CD8-positive, alpha-beta memory T cell (primary cell): ENCODE results near the gene LEO1. TPM values are rescaled to one million over a fixed set of nuclear protein-coding genes. Genes with fewer than 3 reads are reported as not detected.
A peak's percentile ranks its signal among the peaks of the same experiment; 100 is the strongest.

Experiments used
- CTCF ChIA-PET: fragments of 350-600 bp; sonication (Branson Sonifier 250); formaldehyde crosslinking; loops from one replicate; lab custom pipeline; 2021; ENCODE audit warnings: antibody characterized with exemption; lab: Charles Lee
- POLR2A ChIA-PET: fragments of 350-600 bp; sonication (Branson Sonifier 250); formaldehyde crosslinking; loops from one replicate; lab custom pipeline; 2021; ENCODE audit warnings: antibody characterized with exemption; lab: Charles Lee
- DNase-seq, 5 donors: peaks; one replicate each; pipeline versions ENCODE4 v3.0.0 to v3.0.0-alpha.2; 2020 to 2022; ENCODE audit warnings: mixed read lengths in 1 of 5
- H3K27ac ChIP-seq: one replicate; pipeline ENCODE4 v1.7.0; 2013; ENCODE audit warnings: low read depth, mild to moderate bottlenecking, low read length, moderate library complexity
- H3K27me3 ChIP-seq: 2 replicates; pipeline ENCODE4 v1.7.0; 2013; ENCODE audit warnings: low read length, mild to moderate bottlenecking; ENCODE audit not compliant: insufficient read depth, poor library complexity, severe bottlenecking
- H3K36me3 ChIP-seq: 2 replicates; pipeline ENCODE4 v1.7.0; 2013; ENCODE audit warnings: mild to moderate bottlenecking, low read length, moderate library complexity; ENCODE audit not compliant: insufficient read depth
- H3K4me1 ChIP-seq: 2 replicates; pipeline ENCODE4 v1.7.0; 2013; ENCODE audit warnings: mild to moderate bottlenecking, low read length, moderate library complexity; ENCODE audit not compliant: insufficient read depth
- H3K4me3 ChIP-seq: 2 replicates; pipeline ENCODE4 v1.7.0; 2013; ENCODE audit warnings: mild to moderate bottlenecking, low read length
- H3K9me3 ChIP-seq: 2 replicates; pipeline ENCODE4 v1.7.0; 2013; ENCODE audit warnings: mild to moderate bottlenecking, low read length
- H3K27ac Mint-ChIP-seq, 8 donors: one replicate each; pipeline ENCODE4 v1.8.0; 2020 to 2021; ENCODE audit warnings: mixed read lengths in 8 of 8, mild to moderate bottlenecking in 6 of 8, inconsistent platforms in 3 of 8, moderate library complexity in 3 of 8
- H3K27me3 Mint-ChIP-seq, 2 donors: one replicate each; pipeline ENCODE4 v1.8.0; 2020 to 2021; ENCODE audit warnings: mixed read lengths in 2 of 2, mild to moderate bottlenecking in 1 of 2, moderate library complexity in 1 of 2
- H3K36me3 Mint-ChIP-seq, 3 donors: one replicate each; pipeline ENCODE4 v1.8.0; 2020 to 2021; ENCODE audit warnings: mixed read lengths in 3 of 3, inconsistent platforms in 1 of 3, mild to moderate bottlenecking in 1 of 3
- H3K4me1 Mint-ChIP-seq, 3 donors: one replicate each; pipeline ENCODE4 v1.8.0; 2020 to 2021; ENCODE audit warnings: mixed read lengths in 3 of 3, inconsistent platforms in 1 of 3, mild to moderate bottlenecking in 1 of 3
- H3K4me3 Mint-ChIP-seq, 7 donors: one replicate each; pipeline ENCODE4 v1.8.0; 2020 to 2021; ENCODE audit warnings: mixed read lengths in 7 of 7, mild to moderate bottlenecking in 6 of 7, moderate library complexity in 4 of 7, inconsistent platforms in 2 of 7
- H3K9me3 Mint-ChIP-seq, 5 donors: one replicate each; pipeline ENCODE4 v1.8.0; 2020 to 2022; ENCODE audit warnings: mixed read lengths in 5 of 5, mild to moderate bottlenecking in 3 of 5, moderate library complexity in 2 of 5, inconsistent platforms in 1 of 5
- polyA plus RNA-seq: library from polyadenylated mRNA; unstranded; fragments of 300-500 nt; fragmentation: Illumina TruSeq; gene quantifications from one replicate; pipeline ENCODE4 v1.2.3, GENCODE V29; 2021
- total RNA-seq, 2 experiments: library from RNA; stranded (reverse); gene quantifications; one replicate each; pipeline ENCODE4 v1.2.3, GENCODE V29; 2021

LEO1 gene
- total and polyA plus RNA-seq, 3 experiments from 2014 or later = 27.3 to 38.2 (median 36.0) TPM

GRCh38 chr15:51992953-51993352 lies 21.4 kb upstream of the LEO1 start:
- Mint-ChIP-seq H3K4me1 (no peaks in the 10 kb centered on the region), H3K9me3 (no peaks in the 10 kb centered on the region), H3K27ac (no peak overlapping the region), H3K36me3 (no peaks in the 10 kb centered on the region), H3K4me3 (no peak overlapping the region), H3K27me3 (peaks cover 0 to 2% of the 10 kb centered on the region in 2 donors)
- DNase-seq = no peak
- ChIA-PET CTCF (interaction anchor here (1.2 to 1.6 kb wide), 2 partner anchors 86 to 215 kb away, joined by 3 to 4 read pairs; no protein-coding TSS in a partner anchor), POLR2A (no interaction called here)
- Histone ChIP-seq H3K9me3 (no peaks in the 10 kb centered on the region), H3K36me3 (no peaks in the 10 kb centered on the region), H3K4me1 (no peaks in the 10 kb centered on the region), H3K27me3 (no peaks in the 10 kb centered on the region), H3K4me3 (no peak overlapping the region), H3K27ac (no peak overlapping the region)

- no peaks in the 10 kb centered on the region for H3K4me1 ChIP-seq
- no peak overlapping the region for H3K27ac ChIP-seq
- no peaks in the 10 kb centered on the region for H3K36me3 Mint-ChIP-seq
- no peaks in the 10 kb centered on the region for H3K9me3 ChIP-seq
- H3K36me3 ChIP-seq = no peaks in the 10 kb centered on the region
- H3K27me3 Mint-ChIP-seq = no peaks in the 10 kb centered on the region
- no peaks in the 10 kb centered on the region for H3K9me3 Mint-ChIP-seq
- H3K4me3 ChIP-seq = no peak overlapping the region
- no peaks in the 10 kb centered on the region for H3K4me1 Mint-ChIP-seq
- no peak for DNase-seq
- ChIA-PET CTCF (interaction anchor here (0.9 kb wide), 1 partner anchor 91 kb away, joined by 3 read pairs; no protein-coding TSS in a partner anchor), POLR2A (no interaction called here)
- no peak overlapping the region for H3K27ac Mint-ChIP-seq
- H3K4me3 Mint-ChIP-seq = no peak overlapping the region
- H3K27me3 ChIP-seq = no peaks in the 10 kb centered on the region
Observed at GRCh38 chr15:51991141-51991540, 19.6 kb upstream of the LEO1 start.

- H3K9me3 Mint-ChIP-seq = no peaks in the 10 kb centered on the region
- Histone ChIP-seq H3K27me3 (no peaks in the 10 kb centered on the region), H3K27ac (no peak overlapping the region), H3K9me3 (no peaks in the 10 kb centered on the region), H3K36me3 (no peaks in the 10 kb centered on the region), H3K4me1 (peaks cover 8% of the 10 kb centered on the region), H3K4me3 (no peak overlapping the region)
- no peak overlapping the region for H3K27ac Mint-ChIP-seq
- H3K4me3 Mint-ChIP-seq = no peak overlapping the region
- CTCF ChIA-PET = interaction anchor here (1.6 kb wide), 1 partner anchor 225 kb away, joined by 4 read pairs; no protein-coding TSS in a partner anchor
- no peaks in the 10 kb centered on the region for H3K36me3 Mint-ChIP-seq
- POLR2A ChIA-PET = no interaction called here
- no peaks in the 10 kb centered on the region for H3K27me3 Mint-ChIP-seq
- no peak for DNase-seq
- H3K4me1 Mint-ChIP-seq = peaks cover 10 to 11% (median 10%) of the 10 kb centered on the region in 3 donors
Observed at GRCh38 chr15:51982770-51983103, 11.2 kb upstream of the LEO1 start.

GRCh38 chr15:51982013-51982769 lies 10.6 kb upstream of the LEO1 start:
- no peaks in the 10 kb centered on the region for H3K9me3 Mint-ChIP-seq
- Histone ChIP-seq H3K4me1 (peaks cover 8% of the 10 kb centered on the region), H3K27ac (peak overlapping the region; percentile 55), H3K27me3 (no peaks in the 10 kb centered on the region), H3K4me3 (no peak overlapping the region), H3K9me3 (no peaks in the 10 kb centered on the region), H3K36me3 (no peaks in the 10 kb centered on the region)
- peak overlapping the region in 7 of 8 donors; percentile 61 to 90 (median 82) for H3K27ac Mint-ChIP-seq
- peak in 3 of 5 donors; percentile 53 to 62 (median 55) for DNase-seq
- H3K4me3 Mint-ChIP-seq = peak overlapping the region in 5 of 7 donors; percentile 62 to 74 (median 71)
- ChIA-PET CTCF (interaction anchor here (1.0 to 3.8 kb wide), 5 partner anchors 97 to 245 kb away, joined by 3 to 25 read pairs (median 5); no protein-coding TSS in a partner anchor), POLR2A (no interaction called here)
- no peaks in the 10 kb centered on the region for H3K36me3 Mint-ChIP-seq
- no peaks in the 10 kb centered on the region for H3K27me3 Mint-ChIP-seq
- peaks cover 10 to 11% (median 10%) of the 10 kb centered on the region in 3 donors for H3K4me1 Mint-ChIP-seq

GRCh38 chr15:51973775-51974174 lies 2.2 kb upstream of the LEO1 start:
- H3K4me3 Mint-ChIP-seq = no peak overlapping the region
- H3K4me3 ChIP-seq = no peak overlapping the region
- ChIA-PET CTCF (no interaction called here), POLR2A (no interaction called here)
- peaks cover 0 to 9% (median 0%) of the 10 kb centered on the region in 3 donors for H3K36me3 Mint-ChIP-seq
- peaks cover 0 to 3% (median 0%) of the 10 kb centered on the region in 5 donors for H3K9me3 Mint-ChIP-seq
- H3K27ac Mint-ChIP-seq = no peak overlapping the region
- no peaks in the 10 kb centered on the region for H3K36me3 ChIP-seq
- peaks cover 22 to 27% (median 26%) of the 10 kb centered on the region in 3 donors for H3K4me1 Mint-ChIP-seq
- H3K9me3 ChIP-seq = no peaks in the 10 kb centered on the region
- peaks cover 13% of the 10 kb centered on the region for H3K4me1 ChIP-seq
- no peaks in the 10 kb centered on the region for H3K27me3 ChIP-seq
- no peak overlapping the region for H3K27ac ChIP-seq
- DNase-seq = no peak
- peaks cover 0 to 4% of the 10 kb centered on the region in 2 donors for H3K27me3 Mint-ChIP-seq

- no peak overlapping the region for H3K4me3 ChIP-seq
- H3K9me3 ChIP-seq = no peaks in the 10 kb centered on the region
- Mint-ChIP-seq H3K4me3 (peak overlapping the region in 4 of 7 donors; percentile 19 to 61 (median 36)), H3K4me1 (peaks cover 22 to 27% (median 26%) of the 10 kb centered on the region in 3 donors), H3K9me3 (peaks cover 0 to 3% (median 0%) of the 10 kb centered on the region in 5 donors), H3K27me3 (peaks cover 0 to 4% of the 10 kb centered on the region in 2 donors), H3K27ac (peak overlapping the region in 1 of 8 donors; percentile 76), H3K36me3 (peaks cover 0 to 9% (median 0%) of the 10 kb centered on the region in 3 donors)
- ChIA-PET POLR2A (no interaction called here), CTCF (no interaction called here)
- no peaks in the 10 kb centered on the region for H3K36me3 ChIP-seq
- H3K4me1 ChIP-seq = peaks cover 13% of the 10 kb centered on the region
- H3K27me3 ChIP-seq = no peaks in the 10 kb centered on the region
- DNase-seq = no peak
- H3K27ac ChIP-seq = no peak overlapping the region
Observed at GRCh38 chr15:51973220-51973619, 1.6 kb upstream of the LEO1 start.

GRCh38 chr15:51971032-51971374 lies 575 bp downstream of the LEO1 start:
- POLR2A ChIA-PET = interaction anchor here (0.5 to 2.3 kb wide), 7 partner anchors 9 to 1546 kb away, joined by 3 to 11 read pairs (median 3); no protein-coding TSS in a partner anchor
- CTCF ChIA-PET = interaction anchor here (0.9 to 1.7 kb wide), 8 partner anchors 9 to 256 kb away, joined by 3 to 9 read pairs (median 4); no protein-coding TSS in a partner anchor
- H3K4me3 ChIP-seq = peak overlapping the region; percentile 70
- DNase-seq = no peak
- Mint-ChIP-seq H3K27ac (peak overlapping the region; percentile 91 to 99 (median 96)), H3K4me3 (peak overlapping the region; percentile 94 to 98 (median 96)), H3K4me1 (peaks cover 30 to 31% (median 31%) of the 10 kb centered on the region in 3 donors), H3K9me3 (peaks cover 0 to 15% (median 13%) of the 10 kb centered on the region in 5 donors), H3K36me3 (peaks cover 9 to 19% (median 16%) of the 10 kb centered on the region in 3 donors), H3K27me3 (peaks cover 0 to 4% of the 10 kb centered on the region in 2 donors)
- peaks cover 5% of the 10 kb centered on the region for H3K36me3 ChIP-seq
- H3K27me3 ChIP-seq = no peaks in the 10 kb centered on the region
- peaks cover 18% of the 10 kb centered on the region for H3K4me1 ChIP-seq
- peak overlapping the region; percentile 70 for H3K27ac ChIP-seq
- H3K9me3 ChIP-seq = peaks cover 3% of the 10 kb centered on the region
